ENCODE data around the gene GPC3. TPM values are rescaled to one million over a fixed set of nuclear protein-coding genes. Genes with fewer than 3 reads are reported as not detected.

The GPC3 gene
- total RNA-seq, 1 experiment from 2014 or later: 0.98 TPM

DNA sequence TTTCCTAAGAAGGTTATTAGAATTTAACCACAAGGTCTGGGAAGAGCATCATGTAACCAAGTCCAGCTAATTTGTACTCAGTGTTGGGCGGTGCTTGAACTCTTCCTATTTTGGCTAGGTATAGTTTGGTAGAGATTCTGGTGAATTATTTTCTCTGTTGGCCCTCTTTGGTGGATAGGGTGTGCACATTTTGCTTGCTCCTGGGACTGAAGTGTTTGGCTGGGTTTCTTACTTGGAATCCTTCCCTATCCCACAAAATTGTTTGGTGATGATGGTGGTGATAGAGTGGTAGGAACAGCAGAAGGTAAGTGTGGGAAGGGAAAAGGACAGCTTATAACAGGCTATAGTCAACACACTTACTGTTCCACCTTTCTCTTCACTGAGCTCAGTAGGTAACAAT is 375.3 kb downstream of the GPC3 start:
- RAD21 ChIA-PET (ENCODE audit: low non-redundant PET in 1 of 2, low total read pairs in 2 of 2, uncharacterized antibody in 2 of 2, unreplicated experiment in 2 of 2): no interaction called here
- Histone ChIP-seq H3K4me1 (ENCODE audit: control insufficient read depth in 1 of 2, insufficient read depth in 2 of 2, low read length in 2 of 2) (no peaks in the 10 kb centered on the region), H3K9ac (ENCODE audit: low read length) (no peak overlapping the region), H3K4me3 (replicated peaks in 1 of 2; ENCODE audit: low read depth in 1 of 2, low read length in 2 of 2) (no peak overlapping the region), H3K4me2 (ENCODE audit: low read length) (no peak overlapping the region), H3K9me3 (ENCODE audit: control insufficient read depth in 1 of 2, insufficient read depth in 1 of 2, low read depth in 1 of 2, low read length in 2 of 2) (no peaks in the 10 kb centered on the region), H3K27ac (ENCODE audit: low read depth, low read length) (no peak overlapping the region), H2AFZ (ENCODE audit: low read depth, low read length, poor library complexity, severe bottlenecking) (no peak overlapping the region), H3K79me2 (ENCODE audit: insufficient read depth, low read length) (no peaks in the 10 kb centered on the region), H3K27me3 (ENCODE audit: insufficient read depth, low read length) (no peaks in the 10 kb centered on the region), H3K9me2 (ENCODE audit: insufficient read depth) (no peaks in the 10 kb centered on the region), H4K20me1 (ENCODE audit: insufficient read depth) (no peaks in the 10 kb centered on the region), H3K36me3 (ENCODE audit: control insufficient read depth in 1 of 2, insufficient read depth in 2 of 2, low read length in 2 of 2) (no peaks in the 10 kb centered on the region)
- no peak for ATAC-seq
- no peak for TF ChIP-seq FOSL1 (IDR thresholded peaks at IDR 0.05; ENCODE audit: low read depth)
- no peak for TF ChIP-seq ZNF274 (IDR thresholded peaks at IDR 0.05; ENCODE audit: low read depth, low read length)
- no peak for TF ChIP-seq EGR1 (IDR thresholded peaks at IDR 0.05; ENCODE audit: low read depth)
- TF ChIP-seq CBX3 (IDR thresholded peaks at IDR 0.05; ENCODE audit: low read depth): no peak
- TF ChIP-seq EZH2phosphoT487 (IDR thresholded peaks at IDR 0.05; ENCODE audit: borderline replicate concordance): no peak
- TF ChIP-seq, protein P1, sequence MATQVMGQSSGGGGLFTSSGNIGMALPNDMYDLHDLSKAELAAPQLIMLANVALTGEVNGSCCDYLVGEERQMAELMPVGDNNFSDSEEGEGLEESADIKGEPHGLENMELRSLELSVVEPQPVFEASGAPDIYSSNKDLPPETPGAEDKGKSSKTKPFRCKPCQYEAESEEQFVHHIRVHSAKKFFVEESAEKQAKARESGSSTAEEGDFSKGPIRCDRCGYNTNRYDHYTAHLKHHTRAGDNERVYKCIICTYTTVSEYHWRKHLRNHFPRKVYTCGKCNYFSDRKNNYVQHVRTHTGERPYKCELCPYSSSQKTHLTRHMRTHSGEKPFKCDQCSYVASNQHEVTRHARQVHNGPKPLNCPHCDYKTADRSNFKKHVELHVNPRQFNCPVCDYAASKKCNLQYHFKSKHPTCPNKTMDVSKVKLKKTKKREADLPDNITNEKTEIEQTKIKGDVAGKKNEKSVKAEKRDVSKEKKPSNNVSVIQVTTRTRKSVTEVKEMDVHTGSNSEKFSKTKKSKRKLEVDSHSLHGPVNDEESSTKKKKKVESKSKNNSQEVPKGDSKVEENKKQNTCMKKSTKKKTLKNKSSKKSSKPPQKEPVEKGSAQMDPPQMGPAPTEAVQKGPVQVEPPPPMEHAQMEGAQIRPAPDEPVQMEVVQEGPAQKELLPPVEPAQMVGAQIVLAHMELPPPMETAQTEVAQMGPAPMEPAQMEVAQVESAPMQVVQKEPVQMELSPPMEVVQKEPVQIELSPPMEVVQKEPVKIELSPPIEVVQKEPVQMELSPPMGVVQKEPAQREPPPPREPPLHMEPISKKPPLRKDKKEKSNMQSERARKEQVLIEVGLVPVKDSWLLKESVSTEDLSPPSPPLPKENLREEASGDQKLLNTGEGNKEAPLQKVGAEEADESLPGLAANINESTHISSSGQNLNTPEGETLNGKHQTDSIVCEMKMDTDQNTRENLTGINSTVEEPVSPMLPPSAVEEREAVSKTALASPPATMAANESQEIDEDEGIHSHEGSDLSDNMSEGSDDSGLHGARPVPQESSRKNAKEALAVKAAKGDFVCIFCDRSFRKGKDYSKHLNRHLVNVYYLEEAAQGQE (IDR thresholded peaks at IDR 0.05; ENCODE audit: low read depth): no peak
- no peak for TF ChIP-seq CEBPB (IDR thresholded peaks at IDR 0.05; ENCODE audit: low read depth)
- TF ChIP-seq RAD21 (IDR thresholded peaks at IDR 0.05; ENCODE audit: low read depth): no peak
- no peak for TF ChIP-seq POLR2A (IDR thresholded peaks at IDR 0.05; ENCODE audit: borderline replicate concordance, extremely low read depth, insufficient read depth, insufficient read length)
- intact Hi-C loops (cut with micrococcal nuclease): no loop called here
- CTCF ChIA-PET: no interaction called here
- no peak for DNase-seq (ENCODE audit: low read depth, low spot score)
- no TSS peak for BruUV-seq (replicated peaks)
- POLR2A ChIA-PET: no interaction called here
